Panc1 (cell line): Measurements from ENCODE around the gene PRRG3. TPM values are rescaled to one million over a fixed set of nuclear protein-coding genes. Genes with fewer than 3 reads are reported as not detected.

Experiments
- ATAC-seq: fragments of 200-7000 bp; cut with Tn5 transposase; 2 replicates; pipeline ENCODE4 v1.9.1; 2020; ENCODE audit warnings: mild to moderate bottlenecking, moderate library complexity
- BruUV-seq: library from RNA; stranded (reverse); fragments of 400-500 nt; replicated peaks from 2 replicates; lab custom pipeline; 2021; lab: Mats Ljungman, UMichigan
- CTCF ChIA-PET: fragments of 300-600 bp; sonication (Branson Sonifier 250); formaldehyde crosslinking; loops from one replicate; lab custom pipeline; 2022; ENCODE audit warnings: antibody characterized with exemption; lab: Charles Lee
- POLR2A ChIA-PET: fragments of 300-600 bp; sonication (Branson Sonifier 250); formaldehyde crosslinking; loops from one replicate; lab custom pipeline; 2022; ENCODE audit warnings: antibody characterized with exemption; lab: Charles Lee
- DNase-seq: peaks from one replicate; pipeline ENCODE4 v3.0.0-alpha.2; 2010; ENCODE audit warnings: low read depth, low spot score
- H3K27ac ChIP-seq: 2 replicates; pipeline ENCODE4 v1.5.1; 2011; ENCODE audit warnings: mild to moderate bottlenecking, low read length, inconsistent platforms
- H3K27me3 ChIP-seq: fragments of 200-500 bp; sonication (Bioruptor generic); 2 replicates; pipeline ENCODE4 v1.6.0; 2014; ENCODE audit warnings: low read length, inconsistent platforms; ENCODE audit not compliant: control insufficient read depth, insufficient read depth
- H3K36me3 ChIP-seq: fragments of 200-500 bp; sonication (Bioruptor generic); 2 replicates; pipeline ENCODE4 v1.5.1; 2014; ENCODE audit warnings: inconsistent platforms, mild to moderate bottlenecking, low read length, moderate library complexity; ENCODE audit not compliant: control insufficient read depth, insufficient read depth
- H3K4me1 ChIP-seq: 2 replicates; pipeline ENCODE4 v1.5.1; 2011; ENCODE audit warnings: inconsistent platforms, mild to moderate bottlenecking, low read length, moderate library complexity; ENCODE audit not compliant: control insufficient read depth, insufficient read depth
- H3K4me3 ChIP-seq, 2 experiments: 2 replicates each; pipeline ENCODE4 v1.5.1; 2011 to 2012; ENCODE audit warnings: low read depth in 2 of 2, low read length in 2 of 2, mild to moderate bottlenecking in 2 of 2, inconsistent platforms in 1 of 2, moderate library complexity in 1 of 2
- H3K9me3 ChIP-seq: fragments of 200-500 bp; sonication (Bioruptor generic); 2 replicates; pipeline ENCODE4 v1.5.1; 2014; ENCODE audit warnings: low read depth, mild to moderate bottlenecking, inconsistent platforms, low read length, moderate library complexity; ENCODE audit not compliant: control insufficient read depth, insufficient read depth
- POLR2AphosphoS5 ChIP-seq: IDR thresholded peaks from 2 replicates; pipeline ENCODE4 v1.6.1; 2012; ENCODE audit warnings: mild to moderate bottlenecking, low read depth, low read length, moderate library complexity
- SIN3A ChIP-seq: IDR thresholded peaks from 2 replicates; pipeline ENCODE4 v1.6.1; 2012; ENCODE audit warnings: low read depth, mild to moderate bottlenecking, low read length, moderate library complexity, borderline replicate concordance; ENCODE audit not compliant: insufficient read depth
- TCF7L2 ChIP-seq: IDR thresholded peaks from 2 replicates; pipeline ENCODE4 v1.6.1; 2011; ENCODE audit warnings: mild to moderate bottlenecking, low read depth, low read length, inconsistent platforms
- in situ Hi-C: cut with HindIII; loops from 2 replicates; pipeline ENCODE4 v1.10.0; 2016; ENCODE audit warnings: low sequenced_read_pairs, low pct_unique_long_range_greater_than_20kb
- intact Hi-C: fragments of 100-400 bp; cut with micrococcal nuclease; formaldehyde crosslinking; loops from one replicate; pipeline ENCODE4 v1.10.0; 2022; ENCODE audit not compliant: unreplicated experiment
- total RNA-seq: library from RNA; stranded (reverse); gene quantifications from one replicate; pipeline ENCODE4 v1.2.1, GENCODE V29; 2021; ENCODE audit not compliant: unreplicated experiment
- TF ChIP-seq, protein P1 (sequence below): fragments of 450-650 bp; IDR thresholded peaks from 2 replicates; pipeline ENCODE4 v1.5.1; 2017; ENCODE audit warnings: mild to moderate bottlenecking
- TF ChIP-seq, protein P2 (sequence below), 2 experiments: IDR thresholded peaks; 2 replicates each; pipeline ENCODE4 v1.6.1; 2011 to 2012; ENCODE audit warnings: low read depth in 2 of 2, control low read depth in 1 of 2, low read length in 1 of 2, mild to moderate bottlenecking in 1 of 2, moderate library complexity in 1 of 2; ENCODE audit not compliant: insufficient read depth in 1 of 2

PRRG3 gene
- total RNA-seq, 1 experiment from 2014 or later: not detected

DNA sequence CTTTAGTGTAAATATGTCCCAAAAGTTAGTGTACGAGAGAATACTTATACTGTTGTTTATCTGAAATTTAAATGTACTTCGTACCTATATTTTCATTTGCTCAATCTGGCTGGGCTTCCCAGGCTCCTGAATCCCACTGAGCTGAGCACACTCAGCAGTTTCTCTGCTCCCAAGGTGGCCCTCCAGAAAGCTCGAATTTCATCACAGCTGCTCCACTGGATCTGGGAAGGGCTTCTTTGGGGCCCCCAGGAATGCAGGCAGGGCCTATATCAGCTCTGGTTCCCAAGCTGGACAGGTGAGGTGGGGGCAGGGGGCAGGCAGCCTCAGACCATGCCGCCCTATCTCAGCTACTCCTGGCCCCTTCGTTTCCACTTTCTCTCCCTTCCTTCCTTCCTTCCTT is 19.1 kb downstream of the PRRG3 start:
- H3K27me3 ChIP-seq: no peaks in the 10 kb centered on the region
- H3K4me1 ChIP-seq: no peaks in the 10 kb centered on the region
- in situ Hi-C loops (no loop called here), intact Hi-C loops (loop anchor here (10.0 kb wide), 1 partner anchor 1100 kb away; no protein-coding TSS in a partner anchor)
- H3K9me3 ChIP-seq: no peaks in the 10 kb centered on the region
- no peaks in the 10 kb centered on the region for H3K36me3 ChIP-seq
- no peak overlapping the region for H3K27ac ChIP-seq
- POLR2A ChIA-PET: no interaction called here
- BruUV-seq: no TSS peak
- CTCF ChIA-PET: no interaction called here
- ATAC-seq: no peak
- DNase-seq: no peak
- TF ChIP-seq, protein P1, sequence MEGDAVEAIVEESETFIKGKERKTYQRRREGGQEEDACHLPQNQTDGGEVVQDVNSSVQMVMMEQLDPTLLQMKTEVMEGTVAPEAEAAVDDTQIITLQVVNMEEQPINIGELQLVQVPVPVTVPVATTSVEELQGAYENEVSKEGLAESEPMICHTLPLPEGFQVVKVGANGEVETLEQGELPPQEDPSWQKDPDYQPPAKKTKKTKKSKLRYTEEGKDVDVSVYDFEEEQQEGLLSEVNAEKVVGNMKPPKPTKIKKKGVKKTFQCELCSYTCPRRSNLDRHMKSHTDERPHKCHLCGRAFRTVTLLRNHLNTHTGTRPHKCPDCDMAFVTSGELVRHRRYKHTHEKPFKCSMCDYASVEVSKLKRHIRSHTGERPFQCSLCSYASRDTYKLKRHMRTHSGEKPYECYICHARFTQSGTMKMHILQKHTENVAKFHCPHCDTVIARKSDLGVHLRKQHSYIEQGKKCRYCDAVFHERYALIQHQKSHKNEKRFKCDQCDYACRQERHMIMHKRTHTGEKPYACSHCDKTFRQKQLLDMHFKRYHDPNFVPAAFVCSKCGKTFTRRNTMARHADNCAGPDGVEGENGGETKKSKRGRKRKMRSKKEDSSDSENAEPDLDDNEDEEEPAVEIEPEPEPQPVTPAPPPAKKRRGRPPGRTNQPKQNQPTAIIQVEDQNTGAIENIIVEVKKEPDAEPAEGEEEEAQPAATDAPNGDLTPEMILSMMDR: no peak
- TF ChIP-seq, protein P2, sequence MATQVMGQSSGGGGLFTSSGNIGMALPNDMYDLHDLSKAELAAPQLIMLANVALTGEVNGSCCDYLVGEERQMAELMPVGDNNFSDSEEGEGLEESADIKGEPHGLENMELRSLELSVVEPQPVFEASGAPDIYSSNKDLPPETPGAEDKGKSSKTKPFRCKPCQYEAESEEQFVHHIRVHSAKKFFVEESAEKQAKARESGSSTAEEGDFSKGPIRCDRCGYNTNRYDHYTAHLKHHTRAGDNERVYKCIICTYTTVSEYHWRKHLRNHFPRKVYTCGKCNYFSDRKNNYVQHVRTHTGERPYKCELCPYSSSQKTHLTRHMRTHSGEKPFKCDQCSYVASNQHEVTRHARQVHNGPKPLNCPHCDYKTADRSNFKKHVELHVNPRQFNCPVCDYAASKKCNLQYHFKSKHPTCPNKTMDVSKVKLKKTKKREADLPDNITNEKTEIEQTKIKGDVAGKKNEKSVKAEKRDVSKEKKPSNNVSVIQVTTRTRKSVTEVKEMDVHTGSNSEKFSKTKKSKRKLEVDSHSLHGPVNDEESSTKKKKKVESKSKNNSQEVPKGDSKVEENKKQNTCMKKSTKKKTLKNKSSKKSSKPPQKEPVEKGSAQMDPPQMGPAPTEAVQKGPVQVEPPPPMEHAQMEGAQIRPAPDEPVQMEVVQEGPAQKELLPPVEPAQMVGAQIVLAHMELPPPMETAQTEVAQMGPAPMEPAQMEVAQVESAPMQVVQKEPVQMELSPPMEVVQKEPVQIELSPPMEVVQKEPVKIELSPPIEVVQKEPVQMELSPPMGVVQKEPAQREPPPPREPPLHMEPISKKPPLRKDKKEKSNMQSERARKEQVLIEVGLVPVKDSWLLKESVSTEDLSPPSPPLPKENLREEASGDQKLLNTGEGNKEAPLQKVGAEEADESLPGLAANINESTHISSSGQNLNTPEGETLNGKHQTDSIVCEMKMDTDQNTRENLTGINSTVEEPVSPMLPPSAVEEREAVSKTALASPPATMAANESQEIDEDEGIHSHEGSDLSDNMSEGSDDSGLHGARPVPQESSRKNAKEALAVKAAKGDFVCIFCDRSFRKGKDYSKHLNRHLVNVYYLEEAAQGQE (IDR thresholded peaks at IDR 0.05; ENCODE audit: insufficient read depth in 1 of 2, low read depth in 2 of 2, low read length in 1 of 2): no peak
- TF ChIP-seq SIN3A (no peak), POLR2AphosphoS5 (no peak), TCF7L2 (no peak)
- H3K4me3 ChIP-seq: no peak overlapping the region

DNA sequence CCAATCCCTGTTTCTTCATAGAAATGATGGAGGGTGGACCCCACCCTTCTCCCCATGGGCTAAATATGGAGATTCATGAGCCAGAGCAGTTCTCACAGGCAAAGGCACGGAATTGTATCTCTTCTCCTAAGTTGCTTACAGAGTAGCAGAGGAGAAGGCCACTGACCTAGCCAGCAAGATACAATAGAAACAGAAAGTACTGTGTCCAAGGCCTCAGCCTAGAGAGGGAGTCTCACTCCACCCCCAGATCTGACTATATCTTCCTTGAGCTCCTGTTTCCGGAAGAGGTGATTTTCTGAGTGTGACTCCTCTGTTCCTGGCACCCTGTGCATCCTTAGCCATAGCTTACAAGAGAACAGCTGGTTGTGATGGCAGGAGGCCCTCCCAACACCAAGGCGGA is 20.5 kb downstream of the PRRG3 start, which contains the start of gene FATE1:
TSS of gene FATE1 (plus strand) at position 284 of the 400 bp plus-strand sequence. CDS start at position 369, 85 bp downstream.
- in situ Hi-C loops: no loop called here
- CTCF ChIA-PET: no interaction called here

More for the DNA sequence above, 20.5 kb downstream of the PRRG3 start, which contains the start of gene FATE1:
- BruUV-seq: no TSS peak
- Histone ChIP-seq H3K27me3 (no peaks in the 10 kb centered on the region), H3K27ac (no peak within 1 kb of the TSS), H3K4me3 (no peak within 1 kb of the TSS), H3K9me3 (no peaks in the 10 kb centered on the region), H3K36me3 (no peaks in the 10 kb centered on the region), H3K4me1 (no peaks in the 10 kb centered on the region)
- intact Hi-C loops: loop anchor here (10.0 kb wide), 1 partner anchor 1099 kb away; no protein-coding TSS in a partner anchor
- DNase-seq (no peak), ATAC-seq (no peak)
- POLR2A ChIA-PET: no interaction called here
- no peak for TF ChIP-seq TCF7L2
- no peak for TF ChIP-seq SIN3A
- TF ChIP-seq, protein P2 (IDR thresholded peaks at IDR 0.05; ENCODE audit: insufficient read depth in 1 of 2, low read depth in 2 of 2, low read length in 1 of 2): no peak
- no peak for TF ChIP-seq POLR2AphosphoS5
- TF ChIP-seq, protein P1: no peak
